GM19372 (cell line): ENCODE data around the gene TMEM61.

Experiments used
- ATAC-seq: cut with Tn5 transposase; IDR thresholded peaks from one replicate; pipeline ENCODE4 v1.9.1; 2021; ENCODE audit warnings: mild to moderate bottlenecking, low read depth, moderate library complexity; ENCODE audit not compliant: unreplicated experiment

TMEM61 gene

GRCh38 chr1:55035904-55036303 is 55.5 kb downstream of the TMEM61 start:
- no peak for ATAC-seq

- no peak for ATAC-seq
These were observed 57.5 kb downstream of the TMEM61 start for GRCh38 chr1:55037733-55038551.

GRCh38 chr1:55038552-55038838 is 58.1 kb downstream of the TMEM61 start:
- ATAC-seq = no peak

DNA sequence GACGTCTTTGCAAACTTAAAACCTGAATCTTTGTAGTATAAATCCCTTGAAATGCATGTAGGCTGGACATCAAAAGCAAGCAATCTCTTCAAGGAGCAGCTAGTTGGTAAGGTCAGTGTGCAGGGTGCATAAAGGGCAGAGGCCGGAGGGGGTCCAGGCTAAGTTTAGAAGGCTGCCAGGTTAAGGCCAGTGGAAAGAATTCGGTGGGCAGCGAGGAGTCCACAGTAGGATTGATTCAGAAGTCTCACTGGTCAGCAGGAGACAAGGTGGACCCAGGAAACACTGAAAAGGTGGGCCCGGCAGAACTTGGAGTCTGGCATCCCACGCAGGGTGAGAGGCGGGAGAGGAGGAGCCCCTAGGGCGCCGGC is 58.5 kb downstream of the TMEM61 start:
- no peak for ATAC-seq

DNA sequence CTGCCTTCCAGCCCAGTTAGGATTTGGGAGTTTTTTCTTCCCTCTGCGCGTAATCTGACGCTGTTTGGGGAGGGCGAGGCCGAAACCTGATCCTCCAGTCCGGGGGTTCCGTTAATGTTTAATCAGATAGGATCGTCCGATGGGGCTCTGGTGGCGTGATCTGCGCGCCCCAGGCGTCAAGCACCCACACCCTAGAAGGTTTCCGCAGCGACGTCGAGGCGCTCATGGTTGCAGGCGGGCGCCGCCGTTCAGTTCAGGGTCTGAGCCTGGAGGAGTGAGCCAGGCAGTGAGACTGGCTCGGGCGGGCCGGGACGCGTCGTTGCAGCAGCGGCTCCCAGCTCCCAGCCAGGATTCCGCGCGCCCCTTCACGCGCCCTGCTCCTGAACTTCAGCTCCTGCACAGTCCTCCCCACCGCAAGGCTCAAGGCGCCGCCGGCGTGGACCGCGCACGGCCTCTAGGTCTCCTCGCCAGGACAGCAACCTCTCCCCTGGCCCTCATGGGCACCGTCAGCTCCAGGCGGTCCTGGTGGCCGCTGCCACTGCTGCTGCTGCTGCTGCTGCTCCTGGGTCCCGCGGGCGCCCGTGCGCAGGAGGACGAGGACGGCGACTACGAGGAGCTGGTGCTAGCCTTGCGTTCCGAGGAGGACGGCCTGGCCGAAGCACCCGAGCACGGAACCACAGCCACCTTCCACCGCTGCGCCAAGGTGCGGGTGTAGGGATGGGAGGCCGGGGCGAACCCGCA is 59.1 kb downstream of the TMEM61 start, which contains the start of gene PCSK9:
Gene PCSK9 (plus strand): TSS at position 207 of the 741 bp plus-strand sequence. CDS start 290 bp downstream, at position 497.
- ATAC-seq = no peak

DNA sequence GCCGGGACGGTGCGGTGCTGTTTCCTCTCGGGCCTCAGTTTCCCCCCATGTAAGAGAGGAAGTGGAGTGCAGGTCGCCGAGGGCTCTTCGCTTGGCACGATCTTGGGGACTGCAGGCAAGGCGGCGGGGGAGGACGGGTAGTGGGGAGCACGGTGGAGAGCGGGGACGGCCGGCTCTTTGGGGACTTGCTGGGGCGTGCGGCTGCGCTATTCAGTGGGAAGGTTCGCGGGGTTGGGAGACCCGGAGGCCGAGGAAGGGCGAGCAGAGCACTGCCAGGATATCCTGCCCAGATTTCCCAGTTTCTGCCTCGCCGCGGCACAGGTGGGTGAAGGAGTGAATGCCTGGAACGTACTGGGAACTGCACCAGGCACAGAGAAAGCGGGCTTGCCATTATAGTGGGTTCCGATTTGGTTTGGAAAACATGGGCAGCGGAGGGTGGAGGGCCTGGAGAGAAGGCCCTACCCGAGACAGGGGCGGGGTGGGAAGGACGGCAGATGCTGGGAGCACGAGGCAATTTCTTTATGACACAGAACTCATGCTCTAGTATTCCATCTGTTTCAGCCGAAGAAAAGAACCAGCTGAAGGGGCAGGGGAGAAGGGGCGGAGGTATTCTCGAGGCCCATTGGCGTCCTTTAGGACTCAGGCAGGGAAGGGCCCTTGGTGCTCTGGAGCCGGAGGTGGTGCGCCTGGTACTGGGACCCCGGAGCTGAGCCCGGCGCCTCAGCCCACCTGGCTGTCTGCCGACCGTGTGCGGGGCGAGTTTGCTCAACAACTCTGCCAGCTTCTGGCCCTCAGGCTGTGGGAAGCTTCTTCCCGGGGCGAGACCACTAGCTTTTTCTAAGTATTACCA is 59.9 kb downstream of the TMEM61 start:
- ATAC-seq = no peak

GRCh38 chr1:55040933-55041494 is 60.6 kb downstream of the TMEM61 start:
- ATAC-seq = no peak

GRCh38 chr1:55041613-55042012 is 61.2 kb downstream of the TMEM61 start:
- no peak for ATAC-seq
